ENCODE measurements around the gene INTS11.

INTS11 gene

DNA sequence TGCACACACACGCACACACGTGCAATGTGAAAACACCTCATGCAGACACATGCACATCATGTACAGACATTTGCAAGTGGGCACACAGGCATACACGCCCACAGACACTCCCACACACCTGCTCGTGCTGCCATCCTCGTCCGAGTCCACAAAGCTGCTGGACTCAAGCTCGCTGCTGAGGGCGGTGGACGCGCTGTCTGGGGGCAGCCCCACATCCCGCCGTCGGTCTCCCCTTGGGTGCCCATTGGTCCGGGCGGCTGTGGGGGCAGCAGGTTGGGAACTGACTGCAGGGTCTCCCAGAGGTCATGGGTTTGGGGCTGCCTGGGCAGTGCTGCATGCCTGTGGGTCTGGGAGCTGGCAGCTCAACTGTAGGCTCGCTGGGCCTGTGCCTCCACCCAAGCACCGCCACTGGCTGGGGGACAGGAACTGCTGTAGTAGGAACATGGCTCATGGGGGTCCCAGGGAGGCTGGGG is 17.1 kb upstream of the INTS11 start:
- TF ChIP-seq, protein P1, sequence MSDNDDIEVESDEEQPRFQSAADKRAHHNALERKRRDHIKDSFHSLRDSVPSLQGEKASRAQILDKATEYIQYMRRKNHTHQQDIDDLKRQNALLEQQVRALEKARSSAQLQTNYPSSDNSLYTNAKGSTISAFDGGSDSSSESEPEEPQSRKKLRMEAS (IDR thresholded peaks at IDR 0.05) = no peak
- TF ChIP-seq FOXM1 (IDR thresholded peaks at IDR 0.05; ENCODE audit: borderline replicate concordance, low read depth) (no peak), EP300 (IDR thresholded peaks at IDR 0.05; ENCODE audit: borderline replicate concordance) (no peak), NFIC (IDR thresholded peaks at IDR 0.05) (no peak), YY1 (IDR thresholded peaks at IDR 0.05; ENCODE audit: low read depth) (no peak), RAD21 (IDR thresholded peaks at IDR 0.05; ENCODE audit: low read depth) (no peak), REST (IDR thresholded peaks at IDR 0.05; ENCODE audit: low read depth) (no peak), CREB1 (IDR thresholded peaks at IDR 0.05; ENCODE audit: low read depth) (no peak), EGR1 (IDR thresholded peaks at IDR 0.05) (no peak)
- TF ChIP-seq, protein P2, sequence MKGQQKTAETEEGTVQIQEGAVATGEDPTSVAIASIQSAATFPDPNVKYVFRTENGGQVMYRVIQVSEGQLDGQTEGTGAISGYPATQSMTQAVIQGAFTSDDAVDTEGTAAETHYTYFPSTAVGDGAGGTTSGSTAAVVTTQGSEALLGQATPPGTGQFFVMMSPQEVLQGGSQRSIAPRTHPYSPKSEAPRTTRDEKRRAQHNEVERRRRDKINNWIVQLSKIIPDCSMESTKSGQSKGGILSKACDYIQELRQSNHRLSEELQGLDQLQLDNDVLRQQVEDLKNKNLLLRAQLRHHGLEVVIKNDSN (IDR thresholded peaks at IDR 0.05) = no peak

GRCh38 chr1:1340791-1341548 is 16.5 kb upstream of the INTS11 start:
- no peak for TF ChIP-seq TCF12 (IDR thresholded peaks at IDR 0.05; ENCODE audit: low read depth)
- no peak for TF ChIP-seq YY1 (IDR thresholded peaks at IDR 0.05; ENCODE audit: low read depth)
- TF ChIP-seq EP300 (IDR thresholded peaks at IDR 0.05; ENCODE audit: borderline replicate concordance) = no peak
- TF ChIP-seq TEAD4 (IDR thresholded peaks at IDR 0.05) = no peak
- TF ChIP-seq, protein P2 (IDR thresholded peaks at IDR 0.05) = no peak
- TF ChIP-seq REST (IDR thresholded peaks at IDR 0.05; ENCODE audit: low read depth) = no peak
- TF ChIP-seq, protein P1 (IDR thresholded peaks at IDR 0.05) = no peak
- no peak for TF ChIP-seq NFIC (IDR thresholded peaks at IDR 0.05)
- TF ChIP-seq FOXM1 (IDR thresholded peaks at IDR 0.05; ENCODE audit: borderline replicate concordance, low read depth) = no peak
- TF ChIP-seq CREB1 (IDR thresholded peaks at IDR 0.05; ENCODE audit: low read depth) = no peak
- no peak for TF ChIP-seq EGR1 (IDR thresholded peaks at IDR 0.05)

DNA sequence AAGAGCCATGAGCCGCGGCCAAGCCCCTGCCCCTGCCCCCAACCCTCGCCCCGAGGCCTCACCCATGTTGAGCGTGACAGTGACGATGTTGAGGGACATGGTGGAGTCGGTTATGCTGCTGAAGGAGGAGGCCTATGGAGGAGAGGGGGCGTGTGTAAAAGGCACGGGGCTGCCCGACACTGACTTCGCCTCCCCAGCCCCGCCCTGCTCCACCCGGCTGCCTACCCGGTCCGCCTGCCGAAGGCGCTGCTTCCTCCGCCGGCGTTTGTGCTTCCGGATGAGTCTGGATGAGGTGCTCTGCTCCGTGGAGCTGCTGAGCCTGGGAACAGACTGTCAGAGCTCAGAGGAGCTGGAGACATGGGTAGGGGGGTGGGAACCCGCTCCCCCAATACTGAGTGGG is 15.7 kb upstream of the INTS11 start:
- TF ChIP-seq CEBPB (IDR thresholded peaks at IDR 0.05) (no peak), FOXM1 (IDR thresholded peaks at IDR 0.05; ENCODE audit: borderline replicate concordance, low read depth) (no peak), CREB1 (IDR thresholded peaks at IDR 0.05; ENCODE audit: low read depth) (no peak), RAD21 (IDR thresholded peaks at IDR 0.05; ENCODE audit: low read depth) (no peak), ZBTB7A (IDR thresholded peaks at IDR 0.05; ENCODE audit: low read depth) (no peak), YY1 (IDR thresholded peaks at IDR 0.05; ENCODE audit: low read depth) (no peak), EP300 (IDR thresholded peaks at IDR 0.05; ENCODE audit: borderline replicate concordance) (no peak), REST (IDR thresholded peaks at IDR 0.05; ENCODE audit: low read depth) (no peak), EGR1 (IDR thresholded peaks at IDR 0.05) (no peak), TAF1 (IDR thresholded peaks at IDR 0.05; ENCODE audit: low read depth) (no peak), TEAD4 (IDR thresholded peaks at IDR 0.05) (no peak), NFIC (IDR thresholded peaks at IDR 0.05) (no peak), TCF12 (IDR thresholded peaks at IDR 0.05; ENCODE audit: low read depth) (no peak)
- TF ChIP-seq, protein P1 (IDR thresholded peaks at IDR 0.05) = no peak
- TF ChIP-seq, protein P2 (IDR thresholded peaks at IDR 0.05) = no peak
